ENCODE measurements around the gene SLC8B1.

The SLC8B1 gene

GRCh38 chr12:113287146-113287898 is 47.6 kb downstream of the SLC8B1 start:
- H3K27ac ChIP-seq: no peak overlapping the region
- no peak for TF ChIP-seq ZFX (IDR thresholded peaks at IDR 0.05; ENCODE audit: borderline replicate concordance)

GRCh38 chr12:113286712-113287111 is 48.2 kb downstream of the SLC8B1 start:
- no peak for TF ChIP-seq ZFX (IDR thresholded peaks at IDR 0.05; ENCODE audit: borderline replicate concordance)
- TF ChIP-seq CTCF (IDR thresholded peaks at IDR 0.05): no peak
- no peak overlapping the region for H3K27ac ChIP-seq

- H3K27ac ChIP-seq: no peak overlapping the region
- TF ChIP-seq ZFX (IDR thresholded peaks at IDR 0.05; ENCODE audit: borderline replicate concordance): no peak
Measured at GRCh38 chr12:113285679-113286610, 49.0 kb downstream of the SLC8B1 start.

- no peak for TF ChIP-seq CTCF (IDR thresholded peaks at IDR 0.05)
- no peak for TF ChIP-seq ZFX (IDR thresholded peaks at IDR 0.05; ENCODE audit: borderline replicate concordance)
- no peak overlapping the region for H3K27ac ChIP-seq
Measured at GRCh38 chr12:113284751-113285150, 50.2 kb downstream of the SLC8B1 start.

- TF ChIP-seq CTCF (IDR thresholded peaks at IDR 0.05): no peak
- TF ChIP-seq ZFX (IDR thresholded peaks at IDR 0.05; ENCODE audit: borderline replicate concordance): no peak
- H3K27ac ChIP-seq: no peak overlapping the region
Measured at GRCh38 chr12:113278633-113279032, 56.3 kb downstream of the SLC8B1 start.

GRCh38 chr12:113278141-113278540 is 56.8 kb downstream of the SLC8B1 start:
- no peak overlapping the region for H3K27ac ChIP-seq
- no peak for TF ChIP-seq CTCF (IDR thresholded peaks at IDR 0.05)
- TF ChIP-seq ZFX (IDR thresholded peaks at IDR 0.05; ENCODE audit: borderline replicate concordance): no peak

- no peak overlapping the region for H3K27ac ChIP-seq
- no peak for TF ChIP-seq CTCF (IDR thresholded peaks at IDR 0.05)
- TF ChIP-seq ZFX (IDR thresholded peaks at IDR 0.05; ENCODE audit: borderline replicate concordance): no peak
Measured at GRCh38 chr12:113277511-113277910, 57.4 kb downstream of the SLC8B1 start.

GRCh38 chr12:113276946-113277500 is 57.9 kb downstream of the SLC8B1 start:
- no peak for TF ChIP-seq ZFX (IDR thresholded peaks at IDR 0.05; ENCODE audit: borderline replicate concordance)
- no peak for TF ChIP-seq CTCF (IDR thresholded peaks at IDR 0.05)

More at GRCh38 chr12:113276946-113277500, 57.9 kb downstream of the SLC8B1 start:
- H3K27ac ChIP-seq: no peak overlapping the region
